GM23248 (cell line): Measurements from ENCODE around the gene SLC25A28. TPM values are rescaled to one million over a fixed set of nuclear protein-coding genes. Genes with fewer than 3 reads are reported as not detected.
A peak's percentile ranks its signal among the peaks of the same experiment; 100 is the strongest.

Experiments
- DNase-seq: peaks from one replicate; pipeline ENCODE4 v3.0.0-alpha.2; 2015
- H2AFZ ChIP-seq: fragments of 200-600 bp; sonication (generic); 2 replicates; pipeline ENCODE4 v1.6.1; 2016; ENCODE audit warnings: antibody characterized with exemption
- H3F3A ChIP-seq: fragments of 200-600 bp; sonication (generic); 2 replicates; pipeline ENCODE4 v1.6.1; 2016; ENCODE audit warnings: mild to moderate bottlenecking, antibody characterized with exemption, mixed run types; ENCODE audit not compliant: insufficient read depth
- H3K27ac ChIP-seq: fragments of 200-600 bp; sonication (generic); 2 replicates; pipeline ENCODE4 v1.5.1; 2016; ENCODE audit warnings: mild to moderate bottlenecking
- H3K27me3 ChIP-seq: fragments of 200-600 bp; sonication (generic); replicated peaks from 2 replicates; pipeline ENCODE4 v1.6.1; 2016; ENCODE audit warnings: mild to moderate bottlenecking; ENCODE audit not compliant: insufficient read depth
- H3K36me3 ChIP-seq: fragments of 200-600 bp; sonication (generic); 2 replicates; pipeline ENCODE4 v1.6.1; 2016; ENCODE audit warnings: low read depth, mild to moderate bottlenecking
- H3K4me1 ChIP-seq: fragments of 200-600 bp; sonication (generic); 2 replicates; pipeline ENCODE4 v1.6.1; 2016; ENCODE audit warnings: mild to moderate bottlenecking; ENCODE audit not compliant: insufficient read depth
- H3K4me2 ChIP-seq: fragments of 200-600 bp; sonication (generic); one replicate; pipeline ENCODE4 v1.6.1; 2016; ENCODE audit warnings: mild to moderate bottlenecking; ENCODE audit not compliant: unreplicated experiment
- H3K4me3 ChIP-seq: fragments of 200-600 bp; sonication (generic); 2 replicates; pipeline ENCODE4 v1.5.1; 2016; ENCODE audit warnings: mild to moderate bottlenecking
- H3K79me2 ChIP-seq: fragments of 200-600 bp; sonication (generic); 2 replicates; pipeline ENCODE4 v1.6.1; 2016; ENCODE audit warnings: mild to moderate bottlenecking; ENCODE audit not compliant: insufficient read depth
- H3K9ac ChIP-seq: fragments of 200-600 bp; sonication (generic); 2 replicates; pipeline ENCODE4 v1.6.1; 2016; ENCODE audit warnings: mild to moderate bottlenecking
- H3K9me2 ChIP-seq: fragments of 200-600 bp; sonication (generic); 2 replicates; pipeline ENCODE4 v1.6.1; 2016; ENCODE audit warnings: mixed run types, mild to moderate bottlenecking, moderate library complexity; ENCODE audit not compliant: insufficient read depth
- H3K9me3 ChIP-seq: fragments of 200-600 bp; sonication (generic); one replicate; pipeline ENCODE4 v1.6.1; 2017; ENCODE audit warnings: low read depth
- H4K20me1 ChIP-seq: fragments of 200-600 bp; sonication (generic); 2 replicates; pipeline ENCODE4 v1.6.0; 2016; ENCODE audit not compliant: insufficient read depth
- EZH2 ChIP-seq: fragments of 200-600 bp; sonication (generic); IDR thresholded peaks from 2 replicates; pipeline ENCODE4 v1.6.1; 2018; ENCODE audit warnings: antibody characterized with exemption, mild to moderate bottlenecking; ENCODE audit not compliant: insufficient read depth, poor library complexity, severe bottlenecking
- EZH2phosphoT487 ChIP-seq: fragments of 200-600 bp; sonication (generic); IDR thresholded peaks from 2 replicates; pipeline ENCODE4 v1.6.1; 2018; ENCODE audit warnings: antibody characterized with exemption, moderate library complexity, mild to moderate bottlenecking, low read depth; ENCODE audit not compliant: insufficient read depth
- WGBS, 2 experiments: methylation state at CpG; one replicate each; pipeline ENCODE4 v1.1.6; 2015 to 2017; ENCODE audit warnings: low lambda C conversion rate in 2 of 2, low coverage in 1 of 2; ENCODE audit errors: missing lambda C conversion rate in 2 of 2; 5-methylcytosine and 5-hydroxymethylcytosine counted together
- in situ Hi-C: fragments of 300-500 bp; cut with MboI; formaldehyde crosslinking; loops from 2 replicates; pipeline ENCODE4 v1.15.0; 2020
- polyA plus RNA-seq: library from polyadenylated mRNA; unstranded; fragments of >200 nt; fragmentation: Nextera tagmentation; extraction: Ambion mirVana; gene quantifications from 2 replicates; pipeline ENCODE4 v1.2.1, GENCODE V29; 2016
- total RNA-seq: library from RNA; depleted of rRNA; stranded (reverse); fragments of >200 nt; shearing (Covaris generic); gene quantifications from 2 replicates; pipeline ENCODE4 v1.2.3, GENCODE V29; 2014

Gene SLC25A28
- total and polyA plus RNA-seq, 2 experiments from 2014 or later, result 12.6 to 22.8 TPM

- H3K27ac ChIP-seq, result peak overlapping the region; percentile 95
- TF ChIP-seq EZH2phosphoT487 (no peak), EZH2 (no peak)
- peak overlapping the region; percentile 94 for H3K4me2 ChIP-seq
- H2AFZ ChIP-seq, result no peak overlapping the region
- in situ Hi-C loops, result no loop called here
- H3K4me3 ChIP-seq, result peak overlapping the region; percentile 92
- 86% methylated on average over 6 of the region's 6 CpGs for WGBS, 2 experiments
- H4K20me1 ChIP-seq, result no peaks in the 10 kb centered on the region
- no peaks in the 10 kb centered on the region for H3K27me3 ChIP-seq
- peaks cover 63% of the 10 kb centered on the region for H3K79me2 ChIP-seq
- peak overlapping the region; percentile 99 for H3K9ac ChIP-seq
- H3F3A ChIP-seq, result peaks cover 32% of the 10 kb centered on the region
- no peak for DNase-seq
- H3K36me3 ChIP-seq, result peaks cover 22% of the 10 kb centered on the region
- peaks cover 31% of the 10 kb centered on the region for H3K4me1 ChIP-seq
- no peaks in the 10 kb centered on the region for H3K9me2 ChIP-seq
- no peaks in the 10 kb centered on the region for H3K9me3 ChIP-seq
These were observed 40.6 kb upstream of the SLC25A28 start for GRCh38 chr10:99660662-99661376.

GRCh38 chr10:99659868-99660366, 39.7 kb upstream of the SLC25A28 start:
- TF ChIP-seq EZH2phosphoT487 (no peak), EZH2 (no peak)
- no peaks in the 10 kb centered on the region for H3K9me3 ChIP-seq
- H3K36me3 ChIP-seq, result peaks cover 14% of the 10 kb centered on the region; the same call in 1 of the 2 replicates
- 12 to 14% methylated on average over 10 of the region's 10 CpGs for WGBS, 2 experiments
- H3K4me3 ChIP-seq, result peak overlapping the region; percentile 92
- H4K20me1 ChIP-seq, result no peaks in the 10 kb centered on the region
- H3K4me1 ChIP-seq, result peaks cover 23% of the 10 kb centered on the region
- H3F3A ChIP-seq, result peaks cover 23% of the 10 kb centered on the region
- no peaks in the 10 kb centered on the region for H3K27me3 ChIP-seq
- peak; percentile 47 for DNase-seq
- H3K79me2 ChIP-seq, result peaks cover 54% of the 10 kb centered on the region
- H3K4me2 ChIP-seq, result peak overlapping the region; percentile 94
- peak overlapping the region; percentile 99 for H3K9ac ChIP-seq
- H3K9me2 ChIP-seq, result no peaks in the 10 kb centered on the region
- H3K27ac ChIP-seq, result peak overlapping the region; percentile 95
- peak overlapping the region; percentile 70 for H2AFZ ChIP-seq
- in situ Hi-C loops, result no loop called here

GRCh38 chr10:99659031-99659867, 39.0 kb upstream of the SLC25A28 start, which contains the start of gene ENTPD7:
TSS of gene ENTPD7 (plus strand) at chr10:99659509. CDS start at chr10:99659957, 448 bp downstream.
- Histone ChIP-seq H3K4me1 (peaks cover 21% of the 10 kb centered on the region), H3K9ac (peak within 1 kb of the TSS; percentile 99), H3K9me3 (no peaks in the 10 kb centered on the region), H3K79me2 (peaks cover 47% of the 10 kb centered on the region), H3K9me2 (no peaks in the 10 kb centered on the region), H3K27me3 (no peaks in the 10 kb centered on the region), H3K36me3 (peaks cover 14% of the 10 kb centered on the region; the same call in 1 of the 2 replicates), H3F3A (peaks cover 20% of the 10 kb centered on the region), H3K27ac (peak within 1 kb of the TSS; percentile 95), H3K4me2 (peak within 1 kb of the TSS; percentile 94), H4K20me1 (no peaks in the 10 kb centered on the region), H3K4me3 (peak within 1 kb of the TSS; percentile 92), H2AFZ (peak within 1 kb of the TSS; percentile 90)
- 1 to 2% methylated on average over 67 to 70 of the region's 71 CpGs for WGBS, 2 experiments
- TF ChIP-seq EZH2phosphoT487, result no peak
- TF ChIP-seq EZH2, result no peak
- peak; percentile 100 for DNase-seq
- in situ Hi-C loops, result no loop called here

- H3K36me3 ChIP-seq, result peaks cover 14% of the 10 kb centered on the region; the same call in 1 of the 2 replicates
- peak overlapping the region; percentile 90 for H2AFZ ChIP-seq
- no peaks in the 10 kb centered on the region for H3K9me3 ChIP-seq
- no peaks in the 10 kb centered on the region for H3K9me2 ChIP-seq
- peak overlapping the region; percentile 99 for H3K9ac ChIP-seq
- 2 to 3% methylated on average over 24 of the region's 24 CpGs for WGBS, 2 experiments
- peaks cover 21% of the 10 kb centered on the region for H3K4me1 ChIP-seq
- peaks cover 41% of the 10 kb centered on the region for H3K79me2 ChIP-seq
- no peaks in the 10 kb centered on the region for H4K20me1 ChIP-seq
- DNase-seq, result peak; percentile 83
- peak overlapping the region; percentile 68 for H3K27ac ChIP-seq
- TF ChIP-seq EZH2phosphoT487, result no peak
- no peak for TF ChIP-seq EZH2
- H3K4me3 ChIP-seq, result peak overlapping the region; percentile 92
- peak overlapping the region; percentile 89 for H3K4me2 ChIP-seq
- no peaks in the 10 kb centered on the region for H3K27me3 ChIP-seq
- peaks cover 20% of the 10 kb centered on the region for H3F3A ChIP-seq
- in situ Hi-C loops, result no loop called here
These were observed 38.4 kb upstream of the SLC25A28 start for GRCh38 chr10:99658622-99659030.
